ENCODE measurements around the gene FOS.

GRCh38 chr14:75285331-75285730, 6.7 kb downstream of the FOS start:
- TF ChIP-seq POLR2AphosphoS5 (IDR thresholded peaks at IDR 0.05; ENCODE audit: low read depth), result no peak
- no peak for TF ChIP-seq CTCF (conservative IDR thresholded peaks at IDR 0.05; ENCODE audit: low read depth in 2 of 2)
- TF ChIP-seq REST (IDR thresholded peaks at IDR 0.05; ENCODE audit: unreplicated experiment), result no peak
- TF ChIP-seq NANOG (IDR thresholded peaks at IDR 0.05; ENCODE audit: borderline replicate concordance), result no peak
- no peak for TF ChIP-seq EZH2 (IDR thresholded peaks at IDR 0.05; ENCODE audit: low read depth, unreplicated experiment)
- TF ChIP-seq ZNF331 (CRISPR knock-in tag; IDR thresholded peaks at IDR 0.05; ENCODE audit: low read depth), result no peak
- TF ChIP-seq EZH2phosphoT487 (IDR thresholded peaks at IDR 0.05; ENCODE audit: unreplicated experiment), result no peak
- TF ChIP-seq ZNF114 (CRISPR knock-in tag; IDR thresholded peaks at IDR 0.05), result no peak
- no peak for TF ChIP-seq STAT1 (IDR thresholded peaks at IDR 0.05; ENCODE audit: unreplicated experiment)
- no peak for TF ChIP-seq CREB1 (CRISPR knock-in tag; IDR thresholded peaks at IDR 0.05; ENCODE audit: low read depth)
- no peak for TF ChIP-seq JUNB (IDR thresholded peaks at IDR 0.05; ENCODE audit: unreplicated experiment)
- TF ChIP-seq ETS1 (IDR thresholded peaks at IDR 0.05), result no peak
- TF ChIP-seq ZNF462 (CRISPR knock-in tag; IDR thresholded peaks at IDR 0.05), result no peak

Data from GM23338 (cell line).